OCI-LY3 (cell line): Measurements from ENCODE around the gene POLR3K.
A peak's percentile ranks its signal among the peaks of the same experiment; 100 is the strongest.
"Not testable (repeated sequence)": the region's sequence is repeated elsewhere in the genome, so short reads cannot be mapped to it uniquely, and the experiment has no call there.

Source experiments
- H2AFZ ChIP-seq: fragments of 200-600, 300-600 bp; shearing (Covaris generic); 2 replicates; pipeline ENCODE4 v1.6.0; 2014; ENCODE audit warnings: antibody characterized with exemption, low read depth, low read length
- H3K27ac ChIP-seq: fragments of 200-600, 300-600 bp; sonication (generic); 2 replicates; pipeline ENCODE4 v1.5.1; 2014; ENCODE audit warnings: mild to moderate bottlenecking, low read length, moderate library complexity, mixed read lengths
- H3K27me3 ChIP-seq: fragments of 200-600, 300-600 bp; sonication (generic); 2 replicates; pipeline ENCODE4 v1.6.1; 2014; ENCODE audit warnings: low read depth, low read length, mixed read lengths
- H3K36me3 ChIP-seq: fragments of 200-600, 300-600 bp; sonication (generic); replicated peaks from 2 replicates; pipeline ENCODE3; 2014; ENCODE audit warnings: low read depth, low read length, mixed read lengths
- H3K4me1 ChIP-seq: fragments of 300-600, 200-600 bp; sonication (generic); 2 replicates; pipeline ENCODE4 v1.6.1; 2014; ENCODE audit warnings: low read length, mixed read lengths
- H3K4me2 ChIP-seq: fragments of 200-600, 300-600 bp; sonication (generic); 2 replicates; pipeline ENCODE4 v1.6.1; 2014; ENCODE audit warnings: low read length, mixed read lengths
- H3K4me3 ChIP-seq: fragments of 300-600, 200-600 bp; sonication (generic); 2 replicates; pipeline ENCODE4 v1.5.1; 2014; ENCODE audit warnings: antibody characterized with exemption, mild to moderate bottlenecking, low read length, moderate library complexity
- H3K79me2 ChIP-seq: fragments of 300-600, 200-600 bp; shearing (Covaris generic); 2 replicates; pipeline ENCODE4 v1.6.1; 2014; ENCODE audit warnings: mild to moderate bottlenecking, low read length, mixed read lengths
- H3K9ac ChIP-seq: fragments of 300-600, 200-600 bp; shearing (Covaris generic); 2 replicates; pipeline ENCODE4 v1.6.0; 2014; ENCODE audit warnings: mild to moderate bottlenecking, low read length, moderate library complexity
- H3K9me3 ChIP-seq: fragments of 200-600, 300-600 bp; shearing (Covaris generic); 2 replicates; pipeline ENCODE4 v1.6.1; 2014; ENCODE audit warnings: low read length, mixed read lengths; ENCODE audit not compliant: insufficient read depth
- H4K20me1 ChIP-seq: fragments of 200-600, 300-600 bp; sonication (generic); 2 replicates; pipeline ENCODE4 v1.6.1; 2016; ENCODE audit warnings: low read length, mixed read lengths; ENCODE audit not compliant: insufficient read depth
- EZH2phosphoT487 ChIP-seq: fragments of 200-600 bp; shearing (Covaris generic); IDR thresholded peaks from 2 replicates; pipeline ENCODE4 v1.6.1; 2018; ENCODE audit warnings: antibody characterized with exemption, mixed run types, low read depth
- TF ChIP-seq, protein P1 (sequence below): fragments of 200-600, 300-600 bp; sonication (generic); IDR thresholded peaks from 2 replicates; pipeline ENCODE4 v1.5.1; 2014; ENCODE audit warnings: antibody characterized with exemption, low read length, low read depth

Gene POLR3K

DNA sequence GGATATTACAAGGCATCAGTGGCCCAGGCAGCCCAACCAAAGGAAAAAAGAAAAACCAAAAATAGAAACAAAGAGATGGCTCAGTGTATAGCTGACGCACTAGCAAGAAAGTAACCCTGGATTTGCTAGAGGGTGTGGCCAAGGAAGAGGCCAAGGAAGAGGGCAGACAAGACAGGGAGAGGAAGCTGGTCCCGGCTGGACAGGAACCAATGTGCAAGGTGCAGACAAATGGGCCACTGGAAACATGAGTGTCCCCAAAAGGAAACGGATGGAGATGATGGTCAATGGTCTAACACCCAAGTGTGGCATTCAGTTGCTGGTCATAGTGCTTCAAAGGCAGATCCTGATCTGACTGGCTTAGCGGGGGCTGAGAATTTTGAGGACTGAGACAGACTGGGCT, 10.7 kb downstream of the POLR3K start:
- Histone ChIP-seq H3K4me3 (no peak overlapping the region), H3K9ac (no peak overlapping the region), H4K20me1 (no peaks in the 10 kb centered on the region), H3K27ac (no peak overlapping the region), H3K79me2 (peaks cover 39% of the 10 kb centered on the region), H3K4me2 (no peak overlapping the region), H2AFZ (no peak overlapping the region), H3K4me1 (peaks cover 27% of the 10 kb centered on the region), H3K27me3 (no peaks in the 10 kb centered on the region), H3K9me3 (no peaks in the 10 kb centered on the region), H3K36me3 (peaks cover 64% of the 10 kb centered on the region)
- TF ChIP-seq EZH2phosphoT487: no peak
- TF ChIP-seq, protein P1, sequence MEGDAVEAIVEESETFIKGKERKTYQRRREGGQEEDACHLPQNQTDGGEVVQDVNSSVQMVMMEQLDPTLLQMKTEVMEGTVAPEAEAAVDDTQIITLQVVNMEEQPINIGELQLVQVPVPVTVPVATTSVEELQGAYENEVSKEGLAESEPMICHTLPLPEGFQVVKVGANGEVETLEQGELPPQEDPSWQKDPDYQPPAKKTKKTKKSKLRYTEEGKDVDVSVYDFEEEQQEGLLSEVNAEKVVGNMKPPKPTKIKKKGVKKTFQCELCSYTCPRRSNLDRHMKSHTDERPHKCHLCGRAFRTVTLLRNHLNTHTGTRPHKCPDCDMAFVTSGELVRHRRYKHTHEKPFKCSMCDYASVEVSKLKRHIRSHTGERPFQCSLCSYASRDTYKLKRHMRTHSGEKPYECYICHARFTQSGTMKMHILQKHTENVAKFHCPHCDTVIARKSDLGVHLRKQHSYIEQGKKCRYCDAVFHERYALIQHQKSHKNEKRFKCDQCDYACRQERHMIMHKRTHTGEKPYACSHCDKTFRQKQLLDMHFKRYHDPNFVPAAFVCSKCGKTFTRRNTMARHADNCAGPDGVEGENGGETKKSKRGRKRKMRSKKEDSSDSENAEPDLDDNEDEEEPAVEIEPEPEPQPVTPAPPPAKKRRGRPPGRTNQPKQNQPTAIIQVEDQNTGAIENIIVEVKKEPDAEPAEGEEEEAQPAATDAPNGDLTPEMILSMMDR: no peak

DNA sequence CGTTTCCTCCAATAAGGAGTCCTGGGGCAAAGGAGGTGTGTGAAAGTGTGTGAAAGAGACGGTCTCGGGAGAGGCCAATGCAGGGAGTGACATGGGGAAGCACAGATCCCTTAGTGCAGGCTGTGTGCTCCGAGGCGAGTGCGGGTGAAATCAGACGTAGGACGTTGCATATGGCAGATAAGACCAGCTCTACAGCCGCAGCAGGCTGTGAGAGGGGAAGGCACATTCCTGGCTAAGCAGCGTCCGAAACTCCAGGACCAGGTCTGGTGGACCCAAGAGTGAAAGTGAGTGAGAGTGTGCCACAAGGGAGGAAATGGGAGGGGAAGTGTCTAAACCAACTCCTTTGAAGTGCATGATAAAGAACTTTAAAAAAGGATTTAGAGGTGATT, 11.3 kb downstream of the POLR3K start:
- peaks cover 27% of the 10 kb centered on the region for H3K4me1 ChIP-seq
- peaks cover 35% of the 10 kb centered on the region for H3K79me2 ChIP-seq
- TF ChIP-seq, protein P1: no peak
- no peak for TF ChIP-seq EZH2phosphoT487
- no peak overlapping the region for H3K4me2 ChIP-seq
- no peak overlapping the region for H3K9ac ChIP-seq
- H3K9me3 ChIP-seq: no peaks in the 10 kb centered on the region
- no peaks in the 10 kb centered on the region for H3K27me3 ChIP-seq
- no peak overlapping the region for H3K27ac ChIP-seq
- no peaks in the 10 kb centered on the region for H4K20me1 ChIP-seq
- no peak overlapping the region for H2AFZ ChIP-seq
- peaks cover 64% of the 10 kb centered on the region for H3K36me3 ChIP-seq
- H3K4me3 ChIP-seq: no peak overlapping the region

DNA sequence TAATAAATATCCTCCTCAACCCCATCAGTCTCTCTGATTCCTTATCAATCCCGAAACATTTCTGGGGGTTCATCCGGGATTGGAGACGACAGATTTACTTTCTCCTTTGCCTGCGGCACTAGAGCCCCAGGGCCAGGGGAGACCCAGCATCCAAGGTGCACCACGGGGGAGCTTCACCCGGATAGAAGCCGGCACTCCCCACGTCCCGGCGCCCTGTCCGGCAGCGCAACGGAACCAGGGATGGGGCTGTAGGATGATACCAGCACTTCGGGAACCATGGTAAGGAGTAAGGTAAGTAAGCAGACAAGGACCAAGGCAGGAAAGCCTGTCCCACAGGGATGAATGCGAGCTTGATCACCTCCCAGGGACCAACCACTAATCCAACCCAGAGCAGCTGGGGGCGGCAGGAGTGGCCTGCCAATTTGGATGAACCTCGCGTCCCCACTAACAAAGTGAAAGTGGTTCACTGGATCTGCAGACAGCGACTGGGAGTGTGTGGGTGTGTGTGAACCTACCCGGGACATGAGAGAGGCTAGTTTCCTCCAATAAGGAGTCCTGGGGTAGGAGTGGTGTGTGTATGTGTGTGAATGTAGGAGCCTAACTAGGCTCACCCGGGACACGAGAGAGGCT, 11.9 kb downstream of the POLR3K start:
- TF ChIP-seq EZH2phosphoT487: no peak
- TF ChIP-seq, protein P1: no peak
- Histone ChIP-seq H2AFZ (no peak overlapping the region), H3K9me3 (no peaks in the 10 kb centered on the region), H3K4me1 (peaks cover 27% of the 10 kb centered on the region), H3K9ac (no peak overlapping the region), H3K36me3 (peaks cover 62% of the 10 kb centered on the region), H3K4me2 (no peak overlapping the region), H3K27me3 (no peaks in the 10 kb centered on the region), H4K20me1 (no peaks in the 10 kb centered on the region), H3K27ac (no peak overlapping the region), H3K79me2 (peaks cover 33% of the 10 kb centered on the region), H3K4me3 (no peak overlapping the region)

DNA sequence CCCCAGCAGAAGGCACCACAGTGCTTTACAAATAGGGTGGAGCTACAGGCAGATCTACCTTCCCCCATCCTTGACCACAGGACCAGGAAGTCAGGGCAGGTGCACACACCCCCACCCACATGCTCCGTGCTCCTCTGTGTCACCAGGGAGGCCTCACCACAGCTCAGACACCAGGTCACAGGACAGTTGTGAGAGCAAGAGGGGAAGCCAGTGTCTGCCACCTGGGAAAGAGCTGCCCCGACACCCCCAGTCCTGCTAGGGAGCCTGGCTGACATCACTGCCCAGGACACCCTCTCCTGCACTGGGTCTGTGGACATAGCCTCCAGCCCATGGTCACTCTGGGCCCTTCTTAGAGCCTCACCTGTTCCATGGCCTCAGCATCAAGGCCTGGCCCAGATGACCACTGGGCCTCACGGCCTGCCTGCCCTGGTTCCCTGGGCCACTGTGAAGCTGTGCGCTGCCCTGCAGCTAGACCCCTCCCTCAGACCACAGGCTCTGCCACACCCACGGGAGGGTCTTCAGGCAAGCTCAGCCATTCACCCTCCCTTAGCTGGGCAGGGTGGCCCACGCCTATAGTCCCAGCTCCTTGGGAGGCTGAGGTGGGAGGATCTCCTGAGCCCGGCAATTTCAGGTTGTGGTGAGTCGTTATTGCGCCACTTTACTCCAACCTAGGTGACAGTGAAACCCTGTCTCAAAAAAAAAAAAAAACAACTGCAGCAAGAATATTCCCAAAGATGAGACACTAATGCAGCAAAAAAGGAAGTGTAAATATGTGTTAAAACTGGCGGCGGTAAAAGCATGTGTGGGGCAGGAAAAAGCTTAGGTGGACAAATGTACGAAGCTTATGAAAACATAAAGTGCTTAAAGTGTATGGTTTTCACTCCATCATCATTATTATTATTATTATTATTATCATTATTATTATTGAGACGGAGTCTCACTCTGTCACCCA, 14.2 kb downstream of the POLR3K start:
- Histone ChIP-seq H3K9ac (peak overlapping the region; percentile 43; the same call in 1 of the 2 replicates), H3K27me3 (no peaks in the 10 kb centered on the region), H3K4me3 (no peak overlapping the region), H3K79me2 (peaks cover 15% of the 10 kb centered on the region), H2AFZ (no peak overlapping the region), H3K36me3 (peaks cover 49% of the 10 kb centered on the region), H3K4me2 (peak overlapping the region; percentile 48), H4K20me1 (no peaks in the 10 kb centered on the region), H3K27ac (peak overlapping the region; percentile 73), H3K9me3 (no peaks in the 10 kb centered on the region), H3K4me1 (peaks cover 45% of the 10 kb centered on the region)
- TF ChIP-seq EZH2phosphoT487: no peak
- TF ChIP-seq, protein P1: no peak

- Histone ChIP-seq H3K4me1 (peaks cover 45% of the 10 kb centered on the region), H3K27ac (peak overlapping the region; percentile 73), H3K36me3 (peaks cover 48% of the 10 kb centered on the region)
- not testable (repeated sequence) for H3K79me2 ChIP-seq, H3K27me3 ChIP-seq, H3K9ac ChIP-seq, H4K20me1 ChIP-seq, H2AFZ ChIP-seq, H3K4me2 ChIP-seq, H3K9me3 ChIP-seq, H3K4me3 ChIP-seq
Measured at GRCh38 chr16:38206-38605, 15.2 kb downstream of the POLR3K start.
